Neural progenitor cell (in vitro differentiated cells): ENCODE measurements around the gene TMEM108. TPM values are rescaled to one million over a fixed set of nuclear protein-coding genes. Genes with fewer than 3 reads are reported as not detected.

Experiments
- DNase-seq: peaks from one replicate; pipeline ENCODE4 v3.0.0-alpha.2; 2016; ENCODE audit warnings: low spot score
- H2AFZ ChIP-seq: fragments of 200-600 bp; sonication (generic); replicated peaks from 2 replicates; pipeline ENCODE4 v1.6.1; 2016; ENCODE audit warnings: antibody characterized with exemption
- H3F3A ChIP-seq: fragments of 200-600 bp; sonication (generic); 2 replicates; pipeline ENCODE4 v1.6.1; 2016; ENCODE audit warnings: antibody characterized with exemption, low read depth
- H3K27ac ChIP-seq: fragments of 200-600 bp; sonication (generic); 2 replicates; pipeline ENCODE4 v1.5.1; 2016; ENCODE audit warnings: mild to moderate bottlenecking
- H3K27me3 ChIP-seq: fragments of 200-600 bp; sonication (generic); 2 replicates; pipeline ENCODE4 v1.6.1; 2016; ENCODE audit warnings: mild to moderate bottlenecking, moderate library complexity
- H3K36me3 ChIP-seq: fragments of 200-600 bp; sonication (generic); 2 replicates; pipeline ENCODE4 v1.5.1; 2016
- H3K4me1 ChIP-seq: fragments of 200-600 bp; sonication (generic); 2 replicates; pipeline ENCODE4 v1.6.1; 2016; ENCODE audit warnings: mixed run types
- H3K4me2 ChIP-seq: fragments of 200-600 bp; sonication (generic); 2 replicates; pipeline ENCODE4 v1.6.1; 2016
- H3K4me3 ChIP-seq: fragments of 200-600 bp; sonication (generic); 2 replicates; pipeline ENCODE4 v1.5.1; 2016
- H3K79me2 ChIP-seq: fragments of 200-600 bp; sonication (generic); 2 replicates; pipeline ENCODE4 v1.6.1; 2016; ENCODE audit warnings: low read depth
- H3K9ac ChIP-seq: fragments of 200-600 bp; sonication (generic); 2 replicates; pipeline ENCODE4 v1.6.1; 2016
- H3K9me3 ChIP-seq: fragments of 200-600 bp; sonication (generic); 2 replicates; pipeline ENCODE4 v1.5.1; 2016; ENCODE audit warnings: low read depth
- H4K20me1 ChIP-seq: fragments of 200-600 bp; sonication (generic); 2 replicates; pipeline ENCODE4 v1.6.1; 2016; ENCODE audit warnings: low read depth
- H3K27ac Mint-ChIP-seq: 3 replicates; pipeline ENCODE4 v1.8.0; 2021; ENCODE audit warnings: mixed read lengths
- H3K27me3 Mint-ChIP-seq: 2 replicates; pipeline ENCODE4 v1.8.0; 2022; ENCODE audit warnings: low read depth, mild to moderate bottlenecking, inconsistent platforms, moderate library complexity, mixed read lengths; ENCODE audit not compliant: insufficient read depth
- H3K36me3 Mint-ChIP-seq: 3 replicates; pipeline ENCODE4 v1.8.0; 2021; ENCODE audit warnings: mixed read lengths
- H3K4me1 Mint-ChIP-seq: 3 replicates; pipeline ENCODE4 v1.8.0; 2021; ENCODE audit warnings: mixed read lengths
- H3K4me3 Mint-ChIP-seq: 3 replicates; pipeline ENCODE4 v1.8.0; 2021; ENCODE audit warnings: mild to moderate bottlenecking, moderate library complexity, mixed read lengths
- H3K9me3 Mint-ChIP-seq: 3 replicates; pipeline ENCODE4 v1.8.0; 2020; ENCODE audit warnings: mixed read lengths
- CTCF ChIP-seq: fragments of 200-600 bp; sonication (generic); IDR thresholded peaks from 2 replicates; pipeline ENCODE4 v1.5.1; 2017; ENCODE audit warnings: antibody characterized with exemption, mild to moderate bottlenecking
- EZH2 ChIP-seq: fragments of 200-600 bp; sonication (generic); IDR thresholded peaks from 2 replicates; pipeline ENCODE4 v1.6.1; 2017; ENCODE audit warnings: antibody characterized with exemption, mild to moderate bottlenecking, moderate library complexity
- EZH2phosphoT487 ChIP-seq: fragments of 200-600 bp; sonication (generic); IDR thresholded peaks from 2 replicates; pipeline ENCODE4 v1.6.1; 2017; ENCODE audit warnings: antibody characterized with exemption
- total RNA-seq: library from RNA; depleted of rRNA; stranded (reverse); fragments of >200 nt; gene quantifications from 2 replicates; pipeline ENCODE4 v1.2.3, GENCODE V29; 2015; ENCODE audit warnings: low replicate concordance

TMEM108 gene
- total RNA-seq, 1 donor from 2014 or later: 4.8 TPM

- Mint-ChIP-seq H3K27me3 (no peaks in the 10 kb centered on the region), H3K9me3 (no peaks in the 10 kb centered on the region), H3K4me1 (no peaks in the 10 kb centered on the region), H3K27ac (no peak overlapping the region), H3K36me3 (no peaks in the 10 kb centered on the region), H3K4me3 (no peak overlapping the region)
- Histone ChIP-seq H3K4me1 (no peaks in the 10 kb centered on the region), H3K4me3 (no peak overlapping the region), H4K20me1 (no peaks in the 10 kb centered on the region), H3K9ac (no peak overlapping the region), H3K9me3 (no peaks in the 10 kb centered on the region), H2AFZ (no peak overlapping the region), H3F3A (no peaks in the 10 kb centered on the region), H3K4me2 (no peak overlapping the region), H3K36me3 (no peaks in the 10 kb centered on the region), H3K79me2 (no peaks in the 10 kb centered on the region), H3K27ac (no peak overlapping the region), H3K27me3 (no peaks in the 10 kb centered on the region)
- DNase-seq: no peak
- TF ChIP-seq EZH2: no peak
- TF ChIP-seq EZH2phosphoT487: no peak
- TF ChIP-seq CTCF: no peak
These were observed 31.5 kb downstream of the TMEM108 start for GRCh38 chr3:133069556-133070286.

GRCh38 chr3:133074977-133075376, 36.8 kb downstream of the TMEM108 start:
- Histone ChIP-seq H3K4me1 (no peaks in the 10 kb centered on the region), H2AFZ (no peak overlapping the region), H3K27ac (no peak overlapping the region), H4K20me1 (no peaks in the 10 kb centered on the region), H3K36me3 (no peaks in the 10 kb centered on the region), H3K9me3 (no peaks in the 10 kb centered on the region), H3K27me3 (no peaks in the 10 kb centered on the region), H3K9ac (no peak overlapping the region), H3K79me2 (no peaks in the 10 kb centered on the region), H3K4me3 (no peak overlapping the region), H3F3A (no peaks in the 10 kb centered on the region), H3K4me2 (no peak overlapping the region)
- TF ChIP-seq CTCF: no peak
- no peak for TF ChIP-seq EZH2
- TF ChIP-seq EZH2phosphoT487: no peak
- H3K27me3 Mint-ChIP-seq: no peaks in the 10 kb centered on the region
- peaks cover 2% of the 10 kb centered on the region for H3K4me1 Mint-ChIP-seq
- no peaks in the 10 kb centered on the region for H3K9me3 Mint-ChIP-seq
- H3K4me3 Mint-ChIP-seq: no peak overlapping the region
- no peak overlapping the region for H3K27ac Mint-ChIP-seq
- H3K36me3 Mint-ChIP-seq: no peaks in the 10 kb centered on the region
- no peak for DNase-seq

GRCh38 chr3:133077688-133078087, 39.5 kb downstream of the TMEM108 start:
- no peaks in the 10 kb centered on the region for H3K27me3 Mint-ChIP-seq
- Histone ChIP-seq H3K9ac (no peak overlapping the region), H3K4me1 (no peaks in the 10 kb centered on the region), H3K36me3 (no peaks in the 10 kb centered on the region), H3F3A (no peaks in the 10 kb centered on the region), H3K79me2 (no peaks in the 10 kb centered on the region), H3K9me3 (no peaks in the 10 kb centered on the region), H3K27me3 (no peaks in the 10 kb centered on the region), H2AFZ (no peak overlapping the region), H3K4me3 (no peak overlapping the region), H4K20me1 (no peaks in the 10 kb centered on the region), H3K4me2 (no peak overlapping the region), H3K27ac (no peak overlapping the region)
- peaks cover 2% of the 10 kb centered on the region for H3K4me1 Mint-ChIP-seq
- TF ChIP-seq EZH2 (no peak), CTCF (no peak), EZH2phosphoT487 (no peak)
- H3K36me3 Mint-ChIP-seq: no peaks in the 10 kb centered on the region
- H3K27ac Mint-ChIP-seq: no peak overlapping the region
- H3K9me3 Mint-ChIP-seq: no peaks in the 10 kb centered on the region
- H3K4me3 Mint-ChIP-seq: no peak overlapping the region
- DNase-seq: no peak
